ENCODE results near the gene DMD. TPM values are rescaled to one million over a fixed set of nuclear protein-coding genes. Genes with fewer than 3 reads are reported as not detected.
"Not testable (repeated sequence)": the region's sequence is repeated elsewhere in the genome, so short reads cannot be mapped to it uniquely, and the experiment has no call there.

Gene DMD
- total RNA-seq, 2 donors from 2014 or later = 1.4 to 7.5 TPM

DNA sequence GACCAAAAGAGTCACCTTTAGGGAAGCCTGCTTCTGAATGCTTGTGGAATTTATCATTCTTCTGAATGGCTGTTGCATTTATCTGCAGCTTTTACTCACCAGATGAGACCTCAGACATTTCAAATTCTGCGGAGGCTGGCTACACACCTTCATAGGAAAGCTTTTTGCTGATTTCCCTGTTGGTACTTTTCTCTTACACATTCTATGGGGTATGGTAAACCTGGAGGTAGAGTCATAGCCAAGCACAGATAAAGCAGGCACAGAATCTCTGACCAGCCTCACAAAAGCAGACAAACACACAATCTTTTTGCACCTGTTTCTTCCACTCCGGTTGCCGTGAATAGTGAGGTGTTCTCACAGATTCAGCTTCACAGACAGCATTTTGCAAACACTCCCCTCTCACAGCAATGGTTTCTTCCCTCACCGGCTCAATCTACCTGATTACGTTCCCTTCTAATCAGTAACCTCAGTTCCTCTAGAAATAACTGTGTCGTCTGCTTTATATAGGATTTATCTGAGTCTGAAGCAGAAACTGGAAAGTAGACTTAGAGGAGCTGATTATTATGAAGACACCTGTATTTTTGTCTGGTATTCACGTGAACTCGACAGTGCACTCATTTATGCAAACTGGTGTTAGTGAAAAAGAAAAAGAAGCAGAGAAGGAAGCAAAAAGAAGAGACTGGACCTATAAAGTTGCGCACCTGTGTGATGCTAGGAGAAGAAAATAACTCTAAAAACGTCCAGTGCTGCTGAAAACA, 83.1 kb downstream of the DMD start:
- ATAC-seq (replicated peaks) = no peak
- Mint-ChIP-seq H3K9me3 (no peaks in the 10 kb centered on the region), H3K4me3 (no peak overlapping the region), H3K36me3 (ENCODE audit: low read depth) (no peaks in the 10 kb centered on the region), H3K4me1 (no peaks in the 10 kb centered on the region), H3K27ac (no peak overlapping the region), H3K27me3 (no peaks in the 10 kb centered on the region)

DNA sequence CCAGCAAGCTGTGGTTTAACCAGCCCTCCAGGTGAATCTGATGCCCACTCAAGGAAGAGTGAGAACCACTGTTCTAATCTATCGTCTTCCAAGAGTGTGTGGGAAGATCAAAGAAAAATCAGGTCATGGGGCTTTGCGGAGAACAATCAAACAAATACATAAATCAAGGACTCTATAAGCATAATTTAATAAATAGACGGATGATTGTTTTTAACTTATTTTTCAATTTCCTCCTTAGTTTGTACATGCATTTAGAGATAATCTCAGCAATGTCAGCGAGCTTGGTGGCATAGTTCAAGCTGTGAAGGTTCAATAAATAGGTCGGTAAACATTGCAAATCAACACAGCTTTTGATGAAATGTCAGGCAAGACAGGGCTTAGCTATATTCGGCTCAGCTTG, 84.9 kb downstream of the DMD start:
- Mint-ChIP-seq H3K4me3 (no peak overlapping the region), H3K4me1 (no peaks in the 10 kb centered on the region), H3K27ac (no peak overlapping the region), H3K9me3 (no peaks in the 10 kb centered on the region), H3K36me3 (ENCODE audit: low read depth) (no peaks in the 10 kb centered on the region), H3K27me3 (no peaks in the 10 kb centered on the region)
- ATAC-seq (replicated peaks) = no peak

DNA sequence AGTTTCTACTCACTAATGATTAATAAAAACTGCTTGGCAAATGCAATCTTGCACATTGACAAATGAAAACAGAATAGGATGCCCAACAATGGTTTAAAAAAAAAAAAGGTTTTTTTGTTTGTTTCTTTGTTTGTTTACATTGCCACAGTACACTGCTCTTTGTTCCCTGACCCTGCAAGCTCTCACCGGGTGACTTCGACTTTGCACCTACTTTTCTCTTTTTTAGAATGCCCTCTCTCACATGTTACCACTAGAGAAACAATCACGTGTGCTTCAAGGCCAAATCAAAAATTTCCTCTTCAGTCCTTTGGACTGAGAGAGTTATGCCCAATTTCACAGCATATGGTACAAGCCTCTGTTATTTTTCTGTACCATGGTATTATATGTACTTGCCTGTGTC, 101.5 kb downstream of the DMD start:
- no peaks in the 10 kb centered on the region for H3K9me3 Mint-ChIP-seq
- H3K27me3 Mint-ChIP-seq = no peaks in the 10 kb centered on the region
- no peaks in the 10 kb centered on the region for H3K36me3 Mint-ChIP-seq (ENCODE audit: low read depth)
- no peak overlapping the region for H3K4me3 Mint-ChIP-seq
- no peak overlapping the region for H3K27ac Mint-ChIP-seq
- H3K4me1 Mint-ChIP-seq = no peaks in the 10 kb centered on the region
- no peak for ATAC-seq (replicated peaks)

DNA sequence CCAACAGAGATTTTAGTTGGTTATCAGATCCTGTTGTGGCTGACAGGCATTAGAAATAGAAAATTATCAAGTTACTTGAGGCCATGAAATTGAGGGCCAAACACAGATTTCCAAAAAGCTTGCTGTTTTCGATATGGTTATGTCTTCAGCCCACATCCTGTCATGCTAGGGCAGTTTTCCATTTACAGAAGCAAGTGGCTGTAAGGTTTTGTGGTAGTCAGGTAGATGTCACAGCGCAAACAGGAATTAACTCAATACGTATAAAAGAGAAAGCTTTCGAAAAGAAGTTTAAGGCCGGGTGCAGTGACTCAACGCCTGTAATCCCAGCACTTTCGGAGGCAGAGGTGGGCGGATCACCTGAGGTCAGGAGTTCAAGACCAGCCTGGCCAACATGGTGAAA, 104.6 kb downstream of the DMD start:
- no peaks in the 10 kb centered on the region for H3K36me3 Mint-ChIP-seq (ENCODE audit: low read depth)
- no peaks in the 10 kb centered on the region for H3K27me3 Mint-ChIP-seq
- H3K4me1 Mint-ChIP-seq = no peaks in the 10 kb centered on the region
- H3K27ac Mint-ChIP-seq = no peak overlapping the region
- no peak for ATAC-seq (replicated peaks)
- H3K9me3 Mint-ChIP-seq = no peaks in the 10 kb centered on the region
- no peak overlapping the region for H3K4me3 Mint-ChIP-seq

DNA sequence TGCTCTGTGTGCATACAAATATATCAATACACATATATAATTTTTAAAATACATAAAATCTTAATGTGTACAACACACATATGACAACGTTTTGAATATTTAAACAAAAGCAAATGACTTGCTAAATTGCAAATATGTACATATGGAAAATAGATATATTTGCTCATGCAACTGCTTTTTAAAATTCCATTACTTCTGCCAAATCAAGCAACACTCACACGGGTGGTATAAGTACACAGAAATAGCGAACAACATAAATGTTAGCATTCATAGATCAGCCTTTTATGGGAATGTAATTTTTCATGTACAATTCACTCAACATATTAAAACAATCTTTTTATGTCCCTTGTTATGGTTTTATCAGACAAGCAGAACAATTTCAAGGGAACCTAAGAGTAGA, 116.3 kb downstream of the DMD start:
- Mint-ChIP-seq H3K4me1 (no peaks in the 10 kb centered on the region), H3K9me3 (no peaks in the 10 kb centered on the region)

DNA sequence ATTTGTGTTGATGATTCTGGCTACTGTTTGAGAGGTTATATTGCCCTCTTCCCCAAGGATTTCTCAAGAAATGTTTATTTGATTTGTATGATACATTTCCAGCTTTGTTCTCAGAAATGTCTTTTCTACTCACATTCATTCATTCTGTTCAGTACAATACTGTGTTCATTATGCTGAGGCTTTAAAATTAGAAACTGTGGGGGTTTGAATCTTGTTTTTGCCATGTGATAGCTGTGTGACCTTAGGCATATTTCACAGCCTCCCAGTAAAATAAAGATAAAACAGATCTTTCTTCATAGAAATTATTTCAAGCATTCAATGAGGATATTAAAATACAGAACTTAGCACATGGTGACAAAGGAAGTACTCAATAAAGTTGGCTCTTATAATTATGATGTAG, 123.9 kb downstream of the DMD start:
- Mint-ChIP-seq H3K36me3 (ENCODE audit: low read depth) (no peaks in the 10 kb centered on the region), H3K9me3 (no peaks in the 10 kb centered on the region), H3K27me3 (no peaks in the 10 kb centered on the region), H3K4me3 (no peak overlapping the region), H3K4me1 (no peaks in the 10 kb centered on the region), H3K27ac (no peak overlapping the region)
- ATAC-seq (replicated peaks) = no peak

More for the DNA sequence above, 116.3 kb downstream of the DMD start:
- no peak for ATAC-seq (replicated peaks)
- no peak overlapping the region for H3K4me3 Mint-ChIP-seq
- no peaks in the 10 kb centered on the region for H3K36me3 Mint-ChIP-seq (ENCODE audit: low read depth)
- no peaks in the 10 kb centered on the region for H3K27me3 Mint-ChIP-seq
- H3K27ac Mint-ChIP-seq = no peak overlapping the region

DNA sequence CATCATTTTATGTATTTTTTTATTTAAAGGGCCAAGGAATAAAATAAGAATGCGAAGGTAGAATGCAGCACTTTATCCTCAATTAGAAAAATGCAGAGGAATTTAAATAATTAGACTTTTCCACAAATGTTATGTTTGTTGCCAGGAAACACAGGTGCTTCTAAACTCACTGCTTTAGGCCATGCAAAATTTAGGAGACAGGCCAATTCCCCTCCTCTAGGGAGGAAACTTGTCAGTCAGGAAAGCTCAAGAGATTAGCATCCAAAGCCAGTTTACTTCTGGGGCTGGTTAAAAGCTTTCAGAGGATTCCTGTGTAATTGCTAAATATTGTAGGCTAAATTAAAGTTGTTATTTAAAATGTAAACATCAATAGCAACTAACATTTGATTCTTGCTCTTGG, 124.5 kb downstream of the DMD start:
- no peak overlapping the region for H3K27ac Mint-ChIP-seq
- H3K4me1 Mint-ChIP-seq = no peaks in the 10 kb centered on the region
- no peaks in the 10 kb centered on the region for H3K27me3 Mint-ChIP-seq
- no peak overlapping the region for H3K4me3 Mint-ChIP-seq
- H3K36me3 Mint-ChIP-seq (ENCODE audit: low read depth) = no peaks in the 10 kb centered on the region
- no peaks in the 10 kb centered on the region for H3K9me3 Mint-ChIP-seq
- ATAC-seq (replicated peaks) = no peak

DNA sequence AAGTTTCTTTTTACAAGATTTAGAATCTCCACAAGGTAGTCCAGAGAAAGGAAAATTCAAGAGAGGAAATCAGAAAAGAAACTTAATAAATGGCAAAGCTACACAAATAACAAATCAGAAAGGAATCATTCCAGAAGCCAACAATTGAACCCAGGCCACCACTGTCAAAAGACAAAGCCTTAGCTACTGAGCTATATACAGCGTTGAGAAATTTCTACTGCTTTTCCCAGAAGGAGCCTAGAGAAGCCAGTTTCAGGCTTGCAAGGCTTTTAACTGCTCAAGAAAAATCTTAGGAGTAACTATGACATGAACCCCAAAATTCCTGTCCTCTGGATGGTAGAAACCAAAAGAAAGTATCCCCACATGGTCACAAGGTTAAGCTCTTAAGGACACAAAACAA, 129.0 kb downstream of the DMD start:
- Mint-ChIP-seq H3K27ac (no peak overlapping the region), H3K4me3 (no peak overlapping the region), H3K27me3 (no peaks in the 10 kb centered on the region), H3K36me3 (ENCODE audit: low read depth) (no peaks in the 10 kb centered on the region), H3K9me3 (no peaks in the 10 kb centered on the region), H3K4me1 (no peaks in the 10 kb centered on the region)
- ATAC-seq (replicated peaks) = no peak

DNA sequence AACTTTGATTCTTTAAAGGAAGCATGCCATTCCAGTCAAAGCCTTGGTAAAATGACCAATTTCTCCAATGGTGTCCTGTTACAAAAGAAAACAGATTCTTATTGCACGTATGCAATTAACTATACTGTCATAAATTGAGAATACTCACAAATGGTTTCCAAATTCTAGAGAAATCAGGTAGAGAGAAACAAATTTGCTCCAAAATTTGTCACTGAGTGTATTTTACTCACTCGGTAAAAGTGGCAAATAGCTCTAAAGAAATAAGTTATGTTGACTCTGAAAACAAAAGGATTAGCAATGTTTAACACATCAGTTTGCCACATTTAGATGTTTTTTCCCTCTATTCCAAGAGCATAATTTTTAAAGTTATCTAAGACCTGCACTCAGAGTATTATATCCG, 133.1 kb downstream of the DMD start:
- ATAC-seq (replicated peaks) = no peak

DNA sequence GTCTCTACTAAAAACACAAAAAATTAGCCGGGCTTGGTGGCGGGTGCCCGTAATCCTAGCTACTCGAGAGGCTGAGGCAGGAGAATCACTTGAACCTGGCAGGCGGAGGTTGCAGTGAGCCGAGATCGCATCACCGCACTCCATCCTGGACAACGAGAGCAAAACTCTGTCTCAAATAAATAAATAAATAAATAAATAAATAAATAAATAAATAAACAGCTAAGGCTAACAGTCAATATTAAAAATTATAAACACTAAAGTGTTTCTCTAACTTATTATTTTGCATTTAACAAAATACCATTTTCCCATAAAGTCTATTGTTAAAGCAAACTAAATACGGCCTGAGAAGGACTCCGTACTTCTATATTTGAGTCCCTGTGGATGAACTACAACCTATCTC, 137.7 kb downstream of the DMD start:
- not testable (repeated sequence) for H3K9me3 Mint-ChIP-seq; H3K27me3 Mint-ChIP-seq; H3K4me3 Mint-ChIP-seq; H3K27ac Mint-ChIP-seq; H3K4me1 Mint-ChIP-seq; H3K36me3 Mint-ChIP-seq (ENCODE audit: low read depth); ATAC-seq (replicated peaks)

More for the DNA sequence above, 133.1 kb downstream of the DMD start:
- H3K9me3 Mint-ChIP-seq = no peaks in the 10 kb centered on the region
- no peak overlapping the region for H3K27ac Mint-ChIP-seq
- no peaks in the 10 kb centered on the region for H3K36me3 Mint-ChIP-seq (ENCODE audit: low read depth)
- no peaks in the 10 kb centered on the region for H3K4me1 Mint-ChIP-seq
- no peak overlapping the region for H3K4me3 Mint-ChIP-seq
- H3K27me3 Mint-ChIP-seq = no peaks in the 10 kb centered on the region

DNA sequence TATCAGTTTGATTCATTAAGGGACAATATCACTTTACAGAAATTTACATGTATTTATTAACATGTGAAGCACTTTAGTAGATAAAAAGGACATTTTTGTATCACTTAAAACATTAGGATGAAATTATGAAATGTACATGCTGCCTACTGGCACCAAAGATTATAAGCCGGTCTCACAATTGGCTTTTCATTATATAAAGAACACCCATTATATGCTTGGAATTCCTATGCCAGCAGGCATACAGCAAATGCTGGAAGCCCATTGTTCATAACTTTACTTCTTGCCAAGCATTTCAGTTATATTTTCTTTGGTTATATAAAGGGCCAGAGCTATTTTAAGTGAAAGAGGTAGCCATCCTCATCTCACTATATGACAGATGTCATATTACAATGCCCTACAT, 145.9 kb downstream of the DMD start:
- no peaks in the 10 kb centered on the region for H3K4me1 Mint-ChIP-seq
- H3K27me3 Mint-ChIP-seq = no peaks in the 10 kb centered on the region
- ATAC-seq (replicated peaks) = no peak
- H3K4me3 Mint-ChIP-seq = no peak overlapping the region
- no peaks in the 10 kb centered on the region for H3K9me3 Mint-ChIP-seq
- no peaks in the 10 kb centered on the region for H3K36me3 Mint-ChIP-seq (ENCODE audit: low read depth)
- H3K27ac Mint-ChIP-seq = no peak overlapping the region

DNA sequence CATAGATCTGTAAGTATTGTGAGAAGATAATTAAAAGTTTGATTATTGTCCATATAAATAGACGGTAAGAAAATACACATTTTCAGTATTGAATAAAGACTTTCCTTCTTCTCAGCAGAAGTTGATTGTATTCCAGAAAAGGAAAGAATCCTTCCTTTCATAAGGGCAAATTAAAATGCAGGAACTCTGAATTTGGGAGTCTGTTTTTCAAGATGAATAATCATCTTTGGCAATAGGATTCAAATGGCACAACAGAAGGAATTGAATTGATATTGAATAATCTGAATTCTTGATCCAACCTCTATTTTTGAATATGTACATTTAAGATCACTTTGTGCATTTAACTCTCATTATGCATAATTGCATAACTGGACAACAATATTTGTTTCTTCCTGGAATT, 149.3 kb downstream of the DMD start:
- Mint-ChIP-seq H3K4me3 (no peak overlapping the region), H3K9me3 (no peaks in the 10 kb centered on the region), H3K27me3 (no peaks in the 10 kb centered on the region), H3K27ac (no peak overlapping the region), H3K36me3 (ENCODE audit: low read depth) (no peaks in the 10 kb centered on the region), H3K4me1 (no peaks in the 10 kb centered on the region)
- no peak for ATAC-seq (replicated peaks)

DNA sequence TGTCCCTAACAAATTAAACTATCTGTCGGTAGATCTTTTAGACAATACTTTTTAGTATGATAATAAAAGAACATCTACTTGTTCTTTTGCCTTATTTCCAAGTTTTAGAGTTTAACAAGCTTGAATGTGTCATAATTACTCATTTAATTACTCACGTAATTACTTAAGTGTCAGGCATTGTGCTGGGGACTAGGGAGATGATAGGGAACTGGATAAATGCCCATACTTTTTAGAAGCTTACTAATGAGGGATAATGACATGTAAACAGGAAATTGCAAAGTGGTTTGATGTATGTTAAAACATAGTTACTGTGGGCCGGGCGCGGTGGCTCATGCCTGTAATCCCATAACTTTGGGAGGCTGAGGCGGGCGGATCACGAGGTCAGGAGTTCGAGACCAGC, 158.3 kb downstream of the DMD start:
- Mint-ChIP-seq H3K27me3 (no peaks in the 10 kb centered on the region), H3K36me3 (ENCODE audit: low read depth) (no peaks in the 10 kb centered on the region), H3K4me3 (no peak overlapping the region), H3K27ac (no peak overlapping the region), H3K4me1 (no peaks in the 10 kb centered on the region), H3K9me3 (peaks cover 3% of the 10 kb centered on the region)
- no peak for ATAC-seq (replicated peaks)

DNA sequence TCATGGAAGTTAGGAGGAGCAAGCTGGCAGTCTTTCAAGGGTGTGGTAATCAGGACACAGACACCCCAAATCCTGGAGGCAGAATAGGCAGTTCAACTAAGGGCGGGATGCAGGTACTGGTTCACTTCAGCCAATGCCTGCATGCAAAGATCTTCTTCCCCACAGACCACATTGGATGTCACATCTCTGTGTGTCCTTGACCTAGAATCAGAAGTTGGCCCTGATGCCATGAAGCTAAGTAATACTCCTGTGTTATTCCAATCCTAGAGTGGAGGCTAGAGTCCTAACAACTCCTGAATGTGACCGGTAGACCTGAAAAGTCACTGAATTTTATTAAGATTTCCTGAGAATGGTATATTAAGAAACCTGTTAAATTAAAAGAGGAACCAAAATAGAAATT, 165.5 kb downstream of the DMD start:
- Mint-ChIP-seq H3K36me3 (ENCODE audit: low read depth) (no peaks in the 10 kb centered on the region), H3K9me3 (no peaks in the 10 kb centered on the region), H3K4me1 (no peaks in the 10 kb centered on the region), H3K27ac (no peak overlapping the region), H3K27me3 (no peaks in the 10 kb centered on the region), H3K4me3 (no peak overlapping the region)
- ATAC-seq (replicated peaks) = no peak

DNA sequence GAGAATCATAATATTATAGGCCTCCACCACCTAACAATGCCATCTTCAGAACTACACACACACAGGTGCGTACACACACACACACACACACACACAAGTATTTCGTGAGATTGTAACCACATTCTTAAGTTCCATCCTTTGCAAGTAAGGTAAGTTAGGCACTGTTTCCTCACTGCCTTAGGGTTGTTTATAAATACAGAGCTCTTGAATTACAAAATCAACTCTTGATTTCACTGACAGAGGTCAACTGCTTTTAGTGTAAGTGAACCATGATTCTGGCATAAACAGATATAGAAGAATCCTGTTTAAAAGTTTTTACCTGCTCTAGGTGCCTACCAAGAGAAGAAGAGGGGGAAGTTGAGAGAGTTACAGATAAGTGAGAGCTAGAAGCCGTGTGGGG, 166.1 kb downstream of the DMD start:
- Mint-ChIP-seq H3K27ac (no peak overlapping the region), H3K36me3 (ENCODE audit: low read depth) (no peaks in the 10 kb centered on the region), H3K9me3 (no peaks in the 10 kb centered on the region), H3K4me1 (no peaks in the 10 kb centered on the region), H3K4me3 (no peak overlapping the region), H3K27me3 (no peaks in the 10 kb centered on the region)
- no peak for ATAC-seq (replicated peaks)

DNA sequence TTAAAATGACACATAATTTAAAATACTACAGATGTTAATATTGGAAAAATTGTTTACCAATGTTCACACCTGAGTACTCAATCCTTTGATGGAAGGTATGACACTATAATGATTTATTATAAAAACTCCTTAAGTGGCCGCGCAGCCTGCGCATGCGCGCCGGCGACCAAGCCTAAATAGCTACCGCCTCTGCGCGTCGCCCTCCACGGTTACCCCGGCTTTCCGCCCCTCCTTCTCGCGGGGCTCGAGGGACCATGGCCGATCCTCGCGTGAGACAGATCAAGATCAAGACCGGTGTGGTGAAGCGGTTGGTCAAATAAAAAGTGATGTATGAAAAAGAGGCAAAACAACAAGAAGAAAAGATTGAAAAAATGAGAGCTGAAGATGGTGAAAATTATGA, 170.2 kb downstream of the DMD start:
- Mint-ChIP-seq H3K4me1 (no peaks in the 10 kb centered on the region), H3K27me3 (no peaks in the 10 kb centered on the region), H3K27ac (no peak overlapping the region), H3K36me3 (ENCODE audit: low read depth) (no peaks in the 10 kb centered on the region), H3K4me3 (no peak overlapping the region), H3K9me3 (no peaks in the 10 kb centered on the region)
- ATAC-seq (replicated peaks) = no peak
